Measurements from ENCODE around the gene ALMS1. TPM values are rescaled to one million over a fixed set of nuclear protein-coding genes. Genes with fewer than 3 reads are reported as not detected.
"Not testable (repeated sequence)": the region's sequence is repeated elsewhere in the genome, so short reads cannot be mapped to it uniquely, and the experiment has no call there.

Gene ALMS1
- total RNA-seq, 1 experiment from 2014 or later = 19.5 TPM

- intact Hi-C loops (cut with micrococcal nuclease; ENCODE audit: unreplicated experiment) = no loop called here
- BruUV-seq (replicated peaks) = no TSS peak
- ATAC-seq (peak; percentile 21; the same call in 1 of the 2 replicates), DNase-seq (ENCODE audit: low read depth, low spot score) (no peak)
- TF ChIP-seq, protein P1, sequence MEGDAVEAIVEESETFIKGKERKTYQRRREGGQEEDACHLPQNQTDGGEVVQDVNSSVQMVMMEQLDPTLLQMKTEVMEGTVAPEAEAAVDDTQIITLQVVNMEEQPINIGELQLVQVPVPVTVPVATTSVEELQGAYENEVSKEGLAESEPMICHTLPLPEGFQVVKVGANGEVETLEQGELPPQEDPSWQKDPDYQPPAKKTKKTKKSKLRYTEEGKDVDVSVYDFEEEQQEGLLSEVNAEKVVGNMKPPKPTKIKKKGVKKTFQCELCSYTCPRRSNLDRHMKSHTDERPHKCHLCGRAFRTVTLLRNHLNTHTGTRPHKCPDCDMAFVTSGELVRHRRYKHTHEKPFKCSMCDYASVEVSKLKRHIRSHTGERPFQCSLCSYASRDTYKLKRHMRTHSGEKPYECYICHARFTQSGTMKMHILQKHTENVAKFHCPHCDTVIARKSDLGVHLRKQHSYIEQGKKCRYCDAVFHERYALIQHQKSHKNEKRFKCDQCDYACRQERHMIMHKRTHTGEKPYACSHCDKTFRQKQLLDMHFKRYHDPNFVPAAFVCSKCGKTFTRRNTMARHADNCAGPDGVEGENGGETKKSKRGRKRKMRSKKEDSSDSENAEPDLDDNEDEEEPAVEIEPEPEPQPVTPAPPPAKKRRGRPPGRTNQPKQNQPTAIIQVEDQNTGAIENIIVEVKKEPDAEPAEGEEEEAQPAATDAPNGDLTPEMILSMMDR (IDR thresholded peaks at IDR 0.05) = no peak
- TF ChIP-seq TCF7L2 (IDR thresholded peaks at IDR 0.05; ENCODE audit: low read depth, low read length) (no peak), SIN3A (IDR thresholded peaks at IDR 0.05; ENCODE audit: borderline replicate concordance, insufficient read depth, low read depth, low read length) (no peak), POLR2AphosphoS5 (IDR thresholded peaks at IDR 0.05; ENCODE audit: low read depth, low read length) (no peak)
- TF ChIP-seq, protein P2, sequence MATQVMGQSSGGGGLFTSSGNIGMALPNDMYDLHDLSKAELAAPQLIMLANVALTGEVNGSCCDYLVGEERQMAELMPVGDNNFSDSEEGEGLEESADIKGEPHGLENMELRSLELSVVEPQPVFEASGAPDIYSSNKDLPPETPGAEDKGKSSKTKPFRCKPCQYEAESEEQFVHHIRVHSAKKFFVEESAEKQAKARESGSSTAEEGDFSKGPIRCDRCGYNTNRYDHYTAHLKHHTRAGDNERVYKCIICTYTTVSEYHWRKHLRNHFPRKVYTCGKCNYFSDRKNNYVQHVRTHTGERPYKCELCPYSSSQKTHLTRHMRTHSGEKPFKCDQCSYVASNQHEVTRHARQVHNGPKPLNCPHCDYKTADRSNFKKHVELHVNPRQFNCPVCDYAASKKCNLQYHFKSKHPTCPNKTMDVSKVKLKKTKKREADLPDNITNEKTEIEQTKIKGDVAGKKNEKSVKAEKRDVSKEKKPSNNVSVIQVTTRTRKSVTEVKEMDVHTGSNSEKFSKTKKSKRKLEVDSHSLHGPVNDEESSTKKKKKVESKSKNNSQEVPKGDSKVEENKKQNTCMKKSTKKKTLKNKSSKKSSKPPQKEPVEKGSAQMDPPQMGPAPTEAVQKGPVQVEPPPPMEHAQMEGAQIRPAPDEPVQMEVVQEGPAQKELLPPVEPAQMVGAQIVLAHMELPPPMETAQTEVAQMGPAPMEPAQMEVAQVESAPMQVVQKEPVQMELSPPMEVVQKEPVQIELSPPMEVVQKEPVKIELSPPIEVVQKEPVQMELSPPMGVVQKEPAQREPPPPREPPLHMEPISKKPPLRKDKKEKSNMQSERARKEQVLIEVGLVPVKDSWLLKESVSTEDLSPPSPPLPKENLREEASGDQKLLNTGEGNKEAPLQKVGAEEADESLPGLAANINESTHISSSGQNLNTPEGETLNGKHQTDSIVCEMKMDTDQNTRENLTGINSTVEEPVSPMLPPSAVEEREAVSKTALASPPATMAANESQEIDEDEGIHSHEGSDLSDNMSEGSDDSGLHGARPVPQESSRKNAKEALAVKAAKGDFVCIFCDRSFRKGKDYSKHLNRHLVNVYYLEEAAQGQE (IDR thresholded peaks at IDR 0.05; ENCODE audit: insufficient read depth in 1 of 2, low read depth in 2 of 2, low read length in 1 of 2) = no peak
- CTCF ChIA-PET = no interaction called here
- POLR2A ChIA-PET = no interaction called here
- no peaks in the 10 kb centered on the region for H3K4me1 ChIP-seq (ENCODE audit: control insufficient read depth, insufficient read depth, low read length)
- H3K9me3 ChIP-seq (ENCODE audit: control insufficient read depth, insufficient read depth, low read depth, low read length) = no peaks in the 10 kb centered on the region
- no peak within 1 kb of the TSS for H3K27ac ChIP-seq (ENCODE audit: low read length)
- in situ Hi-C loops (cut with HindIII; ENCODE audit: low pct_unique_long_range_greater_than_20kb, low sequenced_read_pairs) = no loop called here
- H3K36me3 ChIP-seq (ENCODE audit: control insufficient read depth, insufficient read depth, low read length) = no peaks in the 10 kb centered on the region
- no peak within 1 kb of the TSS for H3K4me3 ChIP-seq (ENCODE audit: low read depth in 2 of 2, low read length in 2 of 2)
- no peaks in the 10 kb centered on the region for H3K27me3 ChIP-seq (ENCODE audit: control insufficient read depth, insufficient read depth, low read length)
Observed at GRCh38 chr2:73642338-73643018, 256.8 kb downstream of the ALMS1 start, which contains the start of gene NAT8. Gene NAT8, minus strand, starts transcription at chr2:73642422. Its CDS starts 794 bp downstream, at chr2:73641628.

- ATAC-seq; POLR2A ChIA-PET; H3K4me3 ChIP-seq (ENCODE audit: low read depth in 2 of 2, low read length in 2 of 2); BruUV-seq (replicated peaks); intact Hi-C loops (cut with micrococcal nuclease; ENCODE audit: unreplicated experiment); H3K9me3 ChIP-seq (ENCODE audit: control insufficient read depth, insufficient read depth, low read depth, low read length); H3K4me1 ChIP-seq (ENCODE audit: control insufficient read depth, insufficient read depth, low read length); H3K27ac ChIP-seq (ENCODE audit: low read length); DNase-seq (ENCODE audit: low read depth, low spot score); CTCF ChIA-PET; H3K36me3 ChIP-seq (ENCODE audit: control insufficient read depth, insufficient read depth, low read length); in situ Hi-C loops (cut with HindIII; ENCODE audit: low pct_unique_long_range_greater_than_20kb, low sequenced_read_pairs); H3K27me3 ChIP-seq (ENCODE audit: control insufficient read depth, insufficient read depth, low read length): not testable (repeated sequence)
Observed at GRCh38 chr2:73647690-73648089, 262.1 kb downstream of the ALMS1 start.

DNA sequence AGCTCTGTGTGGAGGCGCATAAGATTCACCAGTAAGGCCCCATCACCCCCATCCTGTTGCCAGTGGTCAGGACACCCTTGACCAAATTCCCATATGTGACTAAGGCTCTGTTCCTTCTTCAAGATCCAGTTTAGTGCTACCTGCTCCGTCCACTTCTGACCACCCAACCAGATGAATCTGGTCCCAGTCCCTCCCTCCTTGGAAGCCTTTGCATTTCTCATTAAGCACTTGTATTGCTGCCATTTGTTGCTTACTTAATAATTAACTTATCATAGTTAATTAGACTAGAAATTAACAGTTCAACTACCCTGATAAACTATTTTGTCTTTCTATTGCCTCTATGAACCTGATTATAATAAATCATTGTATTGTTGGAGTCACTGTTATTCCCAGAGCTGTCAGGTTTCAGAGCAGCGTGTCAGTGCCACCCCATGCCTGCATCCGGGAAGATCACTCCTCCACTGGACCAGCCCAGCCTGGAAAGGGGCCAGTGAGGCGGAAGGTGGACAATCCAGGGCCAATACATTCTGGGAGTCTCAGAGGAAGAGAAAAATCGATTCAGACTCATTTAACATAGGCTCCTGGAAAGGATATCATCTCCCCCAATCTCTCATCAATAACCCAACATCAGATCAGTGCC is 266.1 kb downstream of the ALMS1 start:
- in situ Hi-C loops (cut with HindIII; ENCODE audit: low pct_unique_long_range_greater_than_20kb, low sequenced_read_pairs) = no loop called here
- no TSS peak for BruUV-seq (replicated peaks)
- CTCF ChIA-PET = no interaction called here
- DNase-seq (ENCODE audit: low read depth, low spot score) (no peak), ATAC-seq (no peak)
- POLR2A ChIA-PET = no interaction called here
- TF ChIP-seq SIN3A (IDR thresholded peaks at IDR 0.05; ENCODE audit: borderline replicate concordance, insufficient read depth, low read depth, low read length) = no peak
- TF ChIP-seq POLR2AphosphoS5 (IDR thresholded peaks at IDR 0.05; ENCODE audit: low read depth, low read length) = no peak
- TF ChIP-seq TCF7L2 (IDR thresholded peaks at IDR 0.05; ENCODE audit: low read depth, low read length) = no peak
- TF ChIP-seq, protein P2 (IDR thresholded peaks at IDR 0.05; ENCODE audit: insufficient read depth in 1 of 2, low read depth in 2 of 2, low read length in 1 of 2) = no peak
- TF ChIP-seq, protein P1 (IDR thresholded peaks at IDR 0.05) = no peak
- no peaks in the 10 kb centered on the region for H3K9me3 ChIP-seq (ENCODE audit: control insufficient read depth, insufficient read depth, low read depth, low read length)
- no peaks in the 10 kb centered on the region for H3K4me1 ChIP-seq (ENCODE audit: control insufficient read depth, insufficient read depth, low read length)
- intact Hi-C loops (cut with micrococcal nuclease; ENCODE audit: unreplicated experiment) = no loop called here
- H3K4me3 ChIP-seq (ENCODE audit: low read depth in 2 of 2, low read length in 2 of 2) = no peak overlapping the region
- H3K27ac ChIP-seq (ENCODE audit: low read length) = no peak overlapping the region
- no peaks in the 10 kb centered on the region for H3K36me3 ChIP-seq (ENCODE audit: control insufficient read depth, insufficient read depth, low read length)
- peaks cover 2% of the 10 kb centered on the region; the same call in 1 of the 2 replicates for H3K27me3 ChIP-seq (ENCODE audit: control insufficient read depth, insufficient read depth, low read length)

Measured in Panc1 (cell line).